Neural progenitor cell (in vitro differentiated cells): ENCODE measurements around the gene IL21R.

ENCODE experiments used
- EZH2 ChIP-seq: fragments of 200-600 bp; sonication (generic); IDR thresholded peaks from 2 replicates; pipeline ENCODE4 v1.6.1; 2017; ENCODE audit warnings: antibody characterized with exemption, mild to moderate bottlenecking, moderate library complexity
- EZH2phosphoT487 ChIP-seq: fragments of 200-600 bp; sonication (generic); IDR thresholded peaks from 2 replicates; pipeline ENCODE4 v1.6.1; 2017; ENCODE audit warnings: antibody characterized with exemption
- TF ChIP-seq, protein P1 (sequence below): fragments of 200-600 bp; sonication (generic); IDR thresholded peaks from 2 replicates; pipeline ENCODE4 v1.5.1; 2017; ENCODE audit warnings: antibody characterized with exemption, mild to moderate bottlenecking

DNA sequence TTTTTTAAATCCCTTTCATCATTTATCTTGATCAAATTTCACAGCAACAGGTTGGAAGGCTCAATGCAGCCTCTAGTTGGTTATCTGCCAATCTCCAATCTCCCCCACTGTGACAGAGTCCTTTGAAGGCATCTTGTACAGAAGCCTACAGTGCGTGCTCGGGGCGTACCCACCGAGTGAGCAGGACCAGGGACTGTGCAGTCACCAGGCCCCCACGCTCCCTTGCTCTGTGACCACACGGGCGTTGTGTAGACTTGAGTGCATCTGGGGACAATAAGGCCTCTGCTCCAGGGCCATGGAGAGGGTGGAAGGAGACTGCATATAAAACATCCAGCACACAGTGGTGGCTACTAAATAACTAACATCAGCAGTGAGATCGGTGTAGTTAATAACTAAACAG, 84.4 kb downstream of the IL21R start:
- TF ChIP-seq, protein P1, sequence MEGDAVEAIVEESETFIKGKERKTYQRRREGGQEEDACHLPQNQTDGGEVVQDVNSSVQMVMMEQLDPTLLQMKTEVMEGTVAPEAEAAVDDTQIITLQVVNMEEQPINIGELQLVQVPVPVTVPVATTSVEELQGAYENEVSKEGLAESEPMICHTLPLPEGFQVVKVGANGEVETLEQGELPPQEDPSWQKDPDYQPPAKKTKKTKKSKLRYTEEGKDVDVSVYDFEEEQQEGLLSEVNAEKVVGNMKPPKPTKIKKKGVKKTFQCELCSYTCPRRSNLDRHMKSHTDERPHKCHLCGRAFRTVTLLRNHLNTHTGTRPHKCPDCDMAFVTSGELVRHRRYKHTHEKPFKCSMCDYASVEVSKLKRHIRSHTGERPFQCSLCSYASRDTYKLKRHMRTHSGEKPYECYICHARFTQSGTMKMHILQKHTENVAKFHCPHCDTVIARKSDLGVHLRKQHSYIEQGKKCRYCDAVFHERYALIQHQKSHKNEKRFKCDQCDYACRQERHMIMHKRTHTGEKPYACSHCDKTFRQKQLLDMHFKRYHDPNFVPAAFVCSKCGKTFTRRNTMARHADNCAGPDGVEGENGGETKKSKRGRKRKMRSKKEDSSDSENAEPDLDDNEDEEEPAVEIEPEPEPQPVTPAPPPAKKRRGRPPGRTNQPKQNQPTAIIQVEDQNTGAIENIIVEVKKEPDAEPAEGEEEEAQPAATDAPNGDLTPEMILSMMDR, result no peak
- TF ChIP-seq EZH2phosphoT487, result no peak
- no peak for TF ChIP-seq EZH2
